Erythroblast (primary cell): ENCODE measurements around the gene ELK3.

Source experiments
- DNase-seq, 2 experiments: peaks; one replicate each; lab custom pipeline; 2025; lab: John Stamatoyannopoulos, UW
- GATA1 ChIP-seq: IDR thresholded peaks from 2 replicates; pipeline ENCODE4 v1.6.1; 2011; ENCODE audit warnings: low read depth, mild to moderate bottlenecking, control low read depth, low read length, moderate library complexity
- POLR2A ChIP-seq: IDR thresholded peaks from 2 replicates; pipeline ENCODE4 v1.6.1; 2011; ENCODE audit warnings: mild to moderate bottlenecking, low read length

Gene ELK3

DNA sequence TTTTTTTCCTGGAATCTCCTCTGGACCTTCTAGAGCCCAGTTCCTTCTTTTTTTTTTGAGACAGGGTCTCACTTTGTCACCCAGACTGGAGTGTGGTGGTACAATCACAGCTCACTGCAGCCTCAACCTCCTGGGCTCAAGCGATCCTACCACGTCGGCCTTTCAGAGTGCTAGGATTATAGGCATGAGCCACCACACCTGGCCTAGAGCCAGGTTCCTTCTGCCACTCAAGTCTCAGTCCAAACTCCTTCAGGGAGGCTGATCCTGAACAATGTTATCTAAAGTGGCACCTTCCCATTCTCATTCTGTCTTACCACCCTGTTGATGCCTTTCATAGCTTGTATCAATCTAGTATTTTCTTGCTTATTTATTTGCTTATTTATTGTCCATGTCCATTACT, 22.3 kb upstream of the ELK3 start:
- DNase-seq, result no peak
- TF ChIP-seq POLR2A, result no peak
- TF ChIP-seq GATA1, result no peak

DNA sequence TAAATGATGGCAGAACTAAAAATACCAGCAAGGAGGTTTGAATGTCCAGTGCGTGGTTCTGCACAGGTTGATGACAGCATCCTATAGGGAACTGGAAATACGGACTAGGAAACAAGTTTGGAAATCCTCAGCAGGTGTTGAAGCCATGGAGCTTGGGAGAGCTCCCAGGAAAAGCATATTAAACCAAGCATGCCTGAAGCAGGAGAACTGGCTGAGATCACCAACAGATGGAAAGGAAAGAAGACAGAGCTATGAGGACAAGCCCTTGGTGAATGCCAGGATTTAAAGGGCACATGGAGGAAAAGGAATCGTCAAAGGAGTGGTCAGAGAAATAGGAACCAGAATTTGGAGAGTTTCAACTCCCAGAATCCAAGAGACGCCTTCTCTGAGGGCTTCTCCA, 21.2 kb upstream of the ELK3 start:
- TF ChIP-seq POLR2A, result no peak
- no peak for TF ChIP-seq GATA1
- no peak for DNase-seq

DNA sequence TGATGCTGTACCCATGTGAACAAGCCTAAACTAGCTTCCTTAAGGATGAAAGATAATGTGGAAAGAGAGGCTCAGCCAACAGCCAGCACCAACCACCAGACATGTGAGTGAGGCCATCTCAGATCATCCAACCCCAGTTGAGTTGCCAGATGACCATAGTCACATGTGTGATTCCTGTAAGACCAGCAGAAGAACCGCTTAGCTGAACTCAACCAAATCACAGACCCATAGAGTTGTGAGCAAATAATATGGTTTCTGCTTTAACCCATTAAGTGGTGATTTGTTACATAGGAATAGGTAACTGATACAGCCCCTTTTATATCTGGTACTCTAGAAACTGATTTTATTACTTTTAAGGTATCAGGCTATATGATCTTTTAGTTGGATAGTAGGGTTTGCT, 17.6 kb upstream of the ELK3 start:
- DNase-seq, result no peak

DNA sequence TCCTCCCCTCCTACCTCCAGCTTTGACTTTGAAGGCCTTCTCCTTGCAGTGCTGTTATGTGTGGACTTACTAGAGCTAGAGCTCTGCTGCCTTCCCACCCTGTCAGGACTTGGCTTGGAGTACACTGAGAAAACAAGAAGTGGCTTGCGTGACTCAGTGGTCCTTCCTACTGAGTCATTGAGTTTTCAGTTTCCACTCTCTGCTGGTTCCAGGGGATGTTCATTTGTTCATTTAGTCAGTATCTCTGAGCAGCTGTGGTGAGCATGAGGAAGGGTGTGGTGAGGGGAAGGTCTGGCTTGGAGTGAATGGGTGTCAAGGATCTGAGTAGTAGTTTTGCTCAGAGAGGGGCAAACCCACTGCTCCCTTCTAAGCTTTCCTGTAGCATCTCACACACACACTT, 17.2 kb upstream of the ELK3 start:
- TF ChIP-seq GATA1 (no peak), POLR2A (no peak)
- no peak for DNase-seq

More for the DNA sequence above, 17.6 kb upstream of the ELK3 start:
- TF ChIP-seq GATA1 (no peak), POLR2A (no peak)

DNA sequence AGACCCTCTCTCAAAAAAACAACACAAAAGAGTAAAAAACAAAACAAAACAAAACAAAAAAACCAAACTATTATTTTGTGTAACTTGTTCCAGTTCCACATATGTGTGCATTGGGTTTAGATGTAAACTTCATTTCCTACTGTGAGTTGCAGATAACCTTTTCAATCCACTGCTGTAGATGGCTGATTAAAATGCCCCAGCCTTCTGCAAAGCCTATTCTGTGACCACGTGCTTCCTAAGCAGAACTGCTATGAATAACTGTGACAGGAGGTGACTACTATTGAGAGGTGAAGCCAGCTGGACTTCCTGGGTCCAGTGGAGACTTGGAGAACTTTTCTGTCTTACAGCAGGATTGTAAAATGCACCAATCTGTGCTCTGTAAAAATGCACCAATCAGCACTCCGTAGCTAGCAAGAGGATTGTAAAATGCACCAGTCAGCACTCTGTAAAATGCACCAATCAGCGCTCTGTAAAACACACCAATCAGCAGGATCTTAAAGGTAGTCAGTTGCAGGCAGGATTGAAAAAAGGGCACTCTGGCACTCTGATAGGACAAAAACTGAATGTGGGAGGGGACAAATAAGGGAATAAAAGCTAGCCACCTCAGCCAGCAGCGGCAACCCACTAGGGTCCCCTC, 10.3 kb upstream of the ELK3 start:
- peak; percentile 18 to 57 for DNase-seq
- no peak for TF ChIP-seq POLR2A
- no peak for TF ChIP-seq GATA1

DNA sequence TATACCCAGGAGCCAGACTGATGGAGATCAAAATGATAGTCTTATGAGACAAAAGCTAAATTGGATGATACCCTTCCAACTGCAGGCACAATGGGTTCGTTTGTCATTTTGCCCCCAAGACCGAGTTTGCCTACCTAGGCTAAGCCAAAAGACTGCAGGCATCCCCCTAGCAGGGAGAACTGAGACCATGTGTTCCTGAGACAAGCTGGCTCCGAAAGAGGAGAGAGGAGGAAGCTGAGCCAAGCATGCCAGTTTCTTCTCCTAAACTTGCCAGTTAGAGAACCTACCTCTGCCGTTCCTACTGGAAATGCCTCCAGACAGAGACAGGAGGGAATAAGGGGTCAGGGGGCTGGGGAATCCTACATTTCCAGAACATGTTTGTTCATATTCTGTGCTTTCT, 8.3 kb upstream of the ELK3 start:
- no peak for TF ChIP-seq POLR2A
- no peak for TF ChIP-seq GATA1
- DNase-seq, result no peak

DNA sequence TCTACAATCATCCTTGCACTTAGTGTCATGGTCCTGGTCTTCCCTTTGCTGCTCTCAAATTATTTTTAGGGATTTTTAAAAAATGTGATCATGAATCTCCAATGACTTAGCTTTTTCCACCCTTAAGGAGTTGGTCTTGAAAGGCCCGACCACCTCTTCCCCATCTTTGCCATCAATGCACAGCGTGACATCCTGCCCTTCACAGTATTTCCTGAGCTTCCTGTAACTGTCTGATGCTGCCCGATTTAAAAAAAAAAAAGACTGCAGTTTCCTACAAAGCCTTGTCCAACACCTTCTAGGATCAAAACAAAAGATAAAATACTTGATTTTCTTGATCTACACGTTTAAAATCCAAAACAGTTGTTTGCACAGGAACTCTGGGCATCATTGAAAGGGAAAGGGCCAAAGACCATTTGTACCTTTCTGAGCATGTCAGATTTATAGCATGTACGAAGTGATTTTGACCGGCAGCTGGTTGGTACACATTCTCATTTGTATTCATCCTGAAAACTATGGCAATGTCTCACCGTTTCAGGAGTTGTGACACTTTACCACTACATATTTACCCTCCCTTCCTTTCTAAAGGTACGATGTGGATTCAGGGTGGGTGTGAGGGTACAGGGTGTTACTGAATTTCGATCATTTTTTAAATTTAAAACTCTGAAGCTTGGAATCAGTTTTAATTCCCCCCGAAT, 7.4 kb upstream of the ELK3 start:
- no peak for DNase-seq
- TF ChIP-seq GATA1 (no peak), POLR2A (no peak)

DNA sequence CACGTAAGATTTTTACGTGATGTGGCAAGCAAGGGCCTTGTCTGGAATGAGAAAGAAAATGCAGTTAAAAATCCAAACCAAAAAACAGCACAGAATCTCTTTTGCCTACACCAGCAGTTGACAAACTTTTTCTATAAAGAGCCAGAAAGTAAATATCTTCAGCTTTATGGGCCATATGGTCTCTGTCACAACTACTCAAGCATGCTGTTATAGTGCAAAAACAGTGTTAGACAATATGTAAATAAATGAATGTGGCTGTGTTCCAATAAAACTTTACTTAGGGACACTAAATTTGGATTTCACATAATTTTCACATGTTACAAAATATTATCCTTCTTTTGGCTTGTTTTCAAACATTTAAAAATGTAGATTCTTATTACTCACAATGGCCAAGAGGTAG, 6.2 kb upstream of the ELK3 start:
- TF ChIP-seq GATA1, result no peak
- TF ChIP-seq POLR2A, result no peak
- no peak for DNase-seq

DNA sequence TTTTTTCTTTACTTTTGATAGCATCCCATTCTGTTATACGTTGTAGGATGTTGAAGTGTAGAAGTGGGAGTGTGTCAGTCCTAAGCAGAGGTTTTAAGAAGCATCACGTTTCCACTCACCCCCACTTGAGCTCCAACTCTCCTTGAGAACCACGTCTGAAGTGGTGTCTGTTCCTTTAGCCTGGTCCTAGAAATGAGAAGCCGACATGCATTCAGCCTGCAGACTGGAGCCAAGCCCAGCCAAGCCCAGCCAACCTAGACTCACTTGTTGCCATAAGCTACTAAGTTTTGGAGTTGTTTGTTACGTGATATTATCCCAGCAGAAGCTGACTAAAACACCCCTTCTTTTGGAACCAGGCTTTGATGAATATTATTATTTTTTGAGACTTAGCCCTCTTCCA, 4.4 kb upstream of the ELK3 start:
- DNase-seq, result no peak
- TF ChIP-seq GATA1 (no peak), POLR2A (no peak)

DNA sequence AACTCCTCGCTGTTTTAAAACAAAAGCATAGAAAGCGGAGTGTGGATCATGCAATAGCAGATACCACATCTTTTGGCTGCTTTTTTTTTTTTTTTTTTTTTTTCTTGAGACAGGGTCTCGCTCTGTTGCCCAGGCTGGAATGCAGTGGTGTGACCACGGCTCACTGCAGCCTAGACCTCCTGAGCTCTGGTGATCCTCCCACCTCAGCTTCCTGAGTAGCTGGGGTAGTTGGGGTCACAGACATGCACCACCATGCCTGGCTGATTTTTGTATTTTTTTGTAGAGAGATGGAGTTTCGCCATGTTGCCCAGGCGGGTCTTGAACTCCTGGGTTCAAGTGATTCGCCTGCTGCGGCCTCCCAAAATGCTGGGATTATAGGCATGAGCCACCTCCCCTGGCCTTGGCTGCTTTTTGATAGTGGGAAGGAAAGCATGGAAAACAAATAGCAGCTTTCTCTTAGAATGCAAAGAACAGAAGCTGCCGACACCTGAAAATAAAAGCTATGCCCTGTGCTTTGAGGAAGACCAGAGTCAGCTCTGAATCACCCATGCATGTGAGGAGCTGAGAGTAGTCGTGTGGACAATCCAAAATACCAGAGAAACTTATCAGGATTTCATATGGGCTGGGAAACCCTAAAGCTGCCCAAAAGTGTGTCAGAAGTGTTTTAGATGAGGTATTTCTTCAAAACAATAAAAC, 3.6 kb upstream of the ELK3 start:
- no peak for DNase-seq

DNA sequence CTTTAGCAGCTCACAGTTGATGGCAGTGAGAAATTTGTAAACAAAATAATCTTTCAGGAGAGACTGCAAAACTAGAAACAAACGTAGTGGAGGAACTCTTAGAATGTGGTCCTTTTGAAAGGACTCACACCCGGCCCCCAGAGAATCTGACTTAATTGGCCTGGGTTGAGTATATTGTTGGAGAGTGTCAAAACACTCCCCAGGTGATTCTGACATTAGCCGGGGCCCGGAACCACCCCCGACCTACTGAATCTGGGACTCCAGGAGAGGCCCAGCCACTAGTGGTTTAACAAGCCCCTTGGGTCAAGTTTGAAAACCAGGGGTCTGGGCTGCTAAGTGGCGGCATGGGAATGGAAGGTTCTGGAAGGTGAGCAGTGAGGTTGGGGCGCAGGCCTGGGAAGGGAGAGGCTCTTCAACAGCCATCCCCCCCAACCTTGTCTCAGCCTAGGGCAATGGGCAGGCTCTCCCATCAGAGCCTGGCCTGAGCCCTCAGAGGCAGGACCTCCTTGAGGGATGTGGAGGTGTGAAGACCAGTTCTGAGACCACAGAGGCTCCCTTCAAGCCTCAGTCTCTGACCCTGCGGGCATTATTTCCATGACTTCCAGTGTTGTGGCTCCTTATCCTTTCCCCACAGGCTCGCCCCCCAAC, 1.1 kb upstream of the ELK3 start:
- DNase-seq, result no peak
- TF ChIP-seq POLR2A (no peak), GATA1 (no peak)

More for the DNA sequence above, 3.6 kb upstream of the ELK3 start:
- TF ChIP-seq POLR2A (no peak), GATA1 (no peak)

DNA sequence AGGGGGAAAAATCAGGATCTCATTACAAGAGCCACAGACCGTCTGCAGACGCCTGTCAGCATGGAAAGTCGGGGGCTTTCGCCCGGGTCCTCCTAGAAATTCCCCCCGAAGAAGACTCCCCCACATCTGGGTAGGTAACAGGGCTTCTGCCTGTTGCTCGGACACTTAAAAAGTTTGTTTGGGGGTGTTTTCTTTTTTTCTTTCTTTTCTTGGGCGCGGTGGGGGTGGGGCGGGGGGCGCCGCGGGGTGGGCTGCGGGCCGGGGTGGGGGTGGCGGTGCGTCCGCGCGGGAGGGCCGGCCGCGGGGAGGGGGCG, 358 bp downstream of the ELK3 start:
- TF ChIP-seq POLR2A (no peak), GATA1 (no peak)
- no peak for DNase-seq

DNA sequence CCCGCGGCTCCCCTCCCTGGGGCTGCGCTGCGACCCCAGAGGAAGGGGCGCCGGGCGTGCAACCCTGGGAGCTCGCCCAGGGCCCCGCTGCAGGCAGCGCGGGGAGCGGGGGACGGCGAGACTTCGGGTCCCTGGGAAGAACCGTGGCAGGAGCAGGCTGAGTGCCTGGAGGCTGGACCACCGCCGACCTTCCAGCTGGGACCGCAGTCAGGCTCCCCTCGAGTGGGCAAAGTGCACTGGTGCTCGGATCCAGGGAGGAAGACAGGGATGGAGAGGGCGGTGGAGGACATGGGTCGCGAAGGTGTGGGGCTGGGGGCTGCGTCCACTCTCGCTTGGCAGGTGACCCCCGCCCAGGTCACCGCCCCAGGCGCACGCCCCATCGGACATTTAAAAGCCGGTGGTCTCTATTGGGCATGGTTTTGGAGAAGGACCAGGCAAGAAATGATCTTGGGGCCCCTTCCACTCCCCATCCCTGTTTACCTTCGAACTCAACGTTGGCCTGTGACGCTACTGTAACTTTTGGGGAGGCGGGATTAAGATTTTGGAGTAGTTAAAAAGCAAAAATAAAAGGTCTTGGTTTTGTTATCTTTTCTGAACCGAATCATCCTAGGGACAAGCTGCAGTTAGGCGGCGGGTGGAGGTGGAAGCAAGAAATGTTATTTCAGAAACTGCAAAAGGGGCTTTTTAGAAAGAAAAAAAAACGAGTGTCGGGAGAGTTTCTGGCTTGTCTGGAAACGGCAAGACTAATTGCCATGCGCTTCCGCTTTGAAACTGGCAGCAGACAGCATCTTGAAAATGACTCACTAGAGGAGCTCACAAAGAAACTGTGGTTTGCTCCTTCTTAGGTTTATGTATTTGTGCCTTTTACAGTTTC, 1.0 kb downstream of the ELK3 start:
- TF ChIP-seq POLR2A (no peak), GATA1 (no peak)
- peak; percentile 27 to 29 for DNase-seq
